Measurements from ENCODE around the gene PRKAG2.

Gene PRKAG2

DNA sequence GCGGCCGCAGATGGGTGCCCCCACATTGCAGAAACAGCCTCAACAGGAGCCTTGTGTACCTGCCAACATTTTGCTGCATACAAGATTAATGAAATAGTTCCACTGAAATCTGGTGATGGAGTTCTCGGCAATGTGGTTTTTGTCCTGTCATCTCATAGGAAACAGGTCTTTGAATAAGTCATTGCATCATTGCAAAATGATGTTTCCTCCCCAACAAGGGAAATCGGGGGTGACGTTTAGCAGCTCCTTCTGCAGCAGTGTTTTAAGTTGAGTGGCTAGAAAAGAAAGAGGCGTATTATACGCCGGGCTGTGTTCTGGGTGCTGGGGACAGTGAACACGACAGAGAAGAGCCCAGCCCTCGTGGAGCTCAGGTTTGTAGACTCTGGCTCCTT lies 177.0 kb downstream of the PRKAG2 start:
- DNase-seq (ENCODE audit: low read depth in 2 of 3, low spot score in 2 of 3): no peak

DNA sequence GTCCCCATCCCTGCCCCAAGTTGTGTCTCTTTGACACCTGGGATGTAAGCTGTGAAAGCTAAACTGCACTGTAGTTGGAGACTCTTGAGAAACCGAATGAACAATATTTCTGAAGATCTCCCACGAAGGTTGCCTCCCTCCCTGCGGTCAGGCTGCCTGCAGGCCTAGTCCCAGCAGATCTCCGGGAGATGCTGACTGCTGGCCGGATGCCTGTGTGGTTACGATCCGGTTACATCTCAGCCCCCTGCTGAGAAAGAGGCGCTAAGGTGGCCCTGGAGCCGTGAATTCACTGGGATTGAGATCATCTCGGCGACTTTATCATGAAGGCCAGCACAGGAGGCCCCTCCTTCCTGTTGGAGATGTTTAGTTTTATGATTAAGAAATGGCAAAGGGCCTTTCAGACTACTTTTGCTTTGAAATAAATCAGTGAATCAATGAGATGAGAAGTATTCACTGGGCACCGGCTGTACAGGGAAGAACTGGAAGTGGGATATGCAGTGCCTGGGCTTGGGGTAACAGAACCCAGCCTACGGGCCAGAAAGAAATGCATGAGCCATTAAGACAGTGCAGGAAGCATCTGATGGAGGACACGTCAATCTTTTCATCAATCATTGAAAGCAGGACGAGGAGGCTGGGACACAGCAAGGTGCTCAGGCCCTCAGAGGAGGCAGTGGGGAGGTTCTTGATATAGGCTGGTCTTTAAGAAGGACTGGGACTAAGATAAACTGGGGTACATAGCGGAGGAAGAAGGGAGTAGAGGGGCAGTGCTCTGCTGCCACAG lies 177.6 kb downstream of the PRKAG2 start:
- DNase-seq (ENCODE audit: low read depth in 2 of 3, low spot score in 2 of 3): no peak

DNA sequence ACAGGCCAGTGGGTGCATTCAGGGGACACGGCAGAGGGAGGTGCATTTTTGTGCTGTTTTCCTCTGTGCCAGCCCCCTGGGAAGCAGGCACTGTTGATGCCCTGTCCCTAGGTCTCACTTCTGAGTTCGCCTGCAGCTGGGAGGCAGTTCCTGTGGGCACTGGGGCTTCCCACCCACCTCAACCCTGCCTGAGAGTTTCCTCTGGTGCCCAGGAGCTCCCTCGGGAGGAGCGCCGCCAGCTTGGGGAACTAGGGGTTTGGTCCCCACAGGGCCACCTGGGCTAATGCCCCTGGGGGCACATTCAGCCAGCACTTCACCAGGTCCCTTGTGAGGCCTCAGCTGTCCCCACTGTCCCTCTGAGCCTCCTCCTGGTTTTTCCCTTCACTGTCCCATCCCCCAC lies 179.0 kb downstream of the PRKAG2 start:
- DNase-seq (ENCODE audit: low read depth in 2 of 3, low spot score in 2 of 3): no peak

DNA sequence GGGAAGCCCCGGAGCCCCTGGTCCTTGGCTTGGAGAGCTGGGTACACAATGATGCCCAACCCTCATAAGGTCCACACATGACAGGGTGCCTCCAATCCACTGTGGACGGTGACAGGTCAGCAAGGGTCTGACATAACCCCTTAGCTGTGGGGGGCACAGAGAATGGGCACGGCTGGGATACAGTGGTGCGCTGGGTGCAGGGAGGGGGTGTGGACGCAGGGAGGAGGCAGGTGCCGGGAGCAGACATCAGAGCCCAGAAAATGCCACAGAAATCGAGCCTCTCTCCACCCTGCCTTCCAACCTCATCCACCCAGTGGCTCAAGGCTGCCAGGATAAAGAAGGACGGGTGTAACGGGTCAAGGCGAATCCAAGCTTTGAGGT lies 179.4 kb downstream of the PRKAG2 start:
- no peak for DNase-seq (ENCODE audit: low read depth in 2 of 3, low spot score in 2 of 3)

DNA sequence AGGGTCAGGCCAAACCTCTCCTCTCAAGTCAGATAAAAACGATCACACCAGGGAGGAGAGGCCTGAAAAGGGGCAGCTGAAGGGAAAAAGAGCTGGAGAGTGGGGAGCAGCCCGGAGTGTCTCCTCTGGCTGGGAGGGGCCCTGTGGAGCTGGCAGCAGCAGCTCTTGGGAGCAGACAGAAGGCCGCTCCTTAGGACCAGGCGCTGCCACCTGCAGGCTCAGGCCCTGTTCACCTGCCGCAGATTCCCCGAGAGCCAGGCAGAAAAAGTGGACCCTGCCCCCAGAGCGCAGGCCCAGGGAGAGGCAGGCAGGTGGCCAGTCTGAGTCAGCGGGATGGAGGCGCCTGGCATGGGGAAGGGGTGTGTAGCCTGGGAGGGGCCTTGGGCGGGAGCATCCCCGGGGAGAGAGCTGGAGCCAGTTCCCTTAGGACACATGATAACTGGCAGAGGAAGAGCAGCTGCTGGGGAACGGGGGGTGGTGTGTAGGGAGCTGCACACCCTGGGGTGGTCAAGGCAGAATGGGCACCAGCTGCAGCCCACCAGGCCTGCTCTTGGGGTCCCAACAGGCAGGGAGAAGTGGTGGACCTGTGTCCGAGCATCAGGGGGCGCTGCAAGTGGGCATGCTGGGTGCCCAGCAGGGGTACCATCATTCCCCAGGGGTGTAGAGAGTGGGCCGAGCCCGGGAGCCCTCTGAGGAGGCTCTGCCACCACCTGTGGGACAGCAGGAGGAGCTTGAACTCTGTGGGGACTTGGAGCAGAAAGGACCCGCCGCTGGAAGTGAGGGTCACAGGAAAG lies 180.0 kb downstream of the PRKAG2 start:
- DNase-seq (ENCODE audit: low read depth in 2 of 3, low spot score in 2 of 3): no peak

DNA sequence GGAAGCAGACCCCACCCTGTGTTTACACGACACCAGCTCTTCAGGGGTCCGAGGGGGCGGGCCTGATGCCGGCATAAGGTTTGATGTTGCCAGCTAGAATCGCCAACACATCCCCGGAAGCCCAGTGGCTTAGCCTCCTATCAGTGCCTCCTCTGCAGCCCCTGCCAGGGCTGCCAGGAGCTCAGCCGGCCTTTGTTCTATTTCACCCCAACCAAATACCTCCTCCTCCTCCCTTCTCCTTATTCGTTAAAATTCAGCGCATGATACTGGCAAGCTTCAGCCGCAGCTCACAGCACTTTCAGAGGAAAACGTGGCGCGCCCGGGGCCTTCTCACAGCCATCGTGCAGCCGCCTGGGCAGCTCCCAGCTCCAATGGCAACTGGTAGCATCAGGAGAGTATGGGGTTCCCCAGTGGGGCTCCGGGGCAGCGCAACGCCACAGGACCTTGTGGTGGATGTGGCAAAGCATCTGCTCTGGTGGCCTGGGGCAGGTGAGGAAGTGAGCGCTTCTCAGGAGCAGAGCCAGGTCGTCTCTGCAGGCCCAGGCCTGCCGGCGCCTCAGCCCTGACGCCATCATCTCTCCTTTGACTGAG lies 180.9 kb downstream of the PRKAG2 start:
- DNase-seq (ENCODE audit: low read depth in 2 of 3, low spot score in 2 of 3): no peak

DNA sequence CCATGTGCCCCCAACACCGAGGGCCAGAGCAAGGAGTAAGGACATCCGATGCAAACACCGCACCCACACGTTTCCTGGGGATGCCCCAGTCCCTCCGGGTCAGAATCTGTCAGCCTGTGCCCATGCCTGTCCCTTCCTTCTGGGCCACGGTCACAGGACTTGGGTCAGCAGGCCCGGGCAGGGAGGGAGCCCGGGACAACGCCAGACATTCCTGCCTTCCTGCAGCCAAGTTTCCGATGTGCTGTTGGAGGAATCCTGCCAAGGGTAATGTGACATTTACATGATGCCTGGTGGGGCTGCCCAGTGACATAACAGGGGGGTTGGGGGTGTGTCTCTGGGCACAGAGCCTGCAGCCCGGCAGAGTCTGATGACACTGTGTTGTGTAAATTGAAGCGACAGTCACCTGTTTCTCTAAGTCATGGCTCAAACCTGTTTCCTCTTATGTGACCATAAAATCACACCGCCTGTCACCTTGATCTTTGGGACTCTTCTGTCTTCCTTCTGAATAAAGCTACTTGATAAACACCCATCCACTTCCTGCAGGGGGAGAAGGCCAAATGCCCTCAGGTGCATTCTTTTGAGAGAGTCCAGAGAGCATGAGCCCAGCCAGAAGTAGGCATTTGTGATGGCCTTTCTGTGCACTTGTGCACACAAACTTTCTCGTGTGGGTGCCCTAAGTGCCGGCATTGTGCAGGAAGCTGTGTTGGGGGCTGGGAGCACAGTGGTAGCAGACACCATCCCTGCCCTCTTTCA lies 181.9 kb downstream of the PRKAG2 start:
- no peak for DNase-seq (ENCODE audit: low read depth in 2 of 3, low spot score in 2 of 3)

DNA sequence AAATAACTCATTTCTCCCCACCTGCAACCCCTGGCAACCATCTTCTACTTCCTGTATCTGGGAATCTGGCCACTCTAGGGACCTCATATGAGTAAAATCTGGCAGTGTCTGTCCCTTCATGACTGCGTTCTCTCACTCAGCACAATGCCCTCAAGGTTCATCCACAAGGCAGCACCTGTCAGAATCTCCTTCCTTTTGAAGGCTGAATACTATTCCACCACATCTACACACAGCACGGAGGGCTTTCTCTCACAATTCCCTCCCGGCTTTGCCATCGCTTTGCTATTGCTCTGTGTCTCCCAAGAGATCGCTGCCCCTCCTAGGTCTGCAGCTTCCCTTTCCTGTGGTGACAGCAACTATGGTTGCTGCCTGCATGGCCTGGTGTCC lies 182.5 kb downstream of the PRKAG2 start:
- no peak for DNase-seq (ENCODE audit: low read depth in 2 of 3, low spot score in 2 of 3)

DNA sequence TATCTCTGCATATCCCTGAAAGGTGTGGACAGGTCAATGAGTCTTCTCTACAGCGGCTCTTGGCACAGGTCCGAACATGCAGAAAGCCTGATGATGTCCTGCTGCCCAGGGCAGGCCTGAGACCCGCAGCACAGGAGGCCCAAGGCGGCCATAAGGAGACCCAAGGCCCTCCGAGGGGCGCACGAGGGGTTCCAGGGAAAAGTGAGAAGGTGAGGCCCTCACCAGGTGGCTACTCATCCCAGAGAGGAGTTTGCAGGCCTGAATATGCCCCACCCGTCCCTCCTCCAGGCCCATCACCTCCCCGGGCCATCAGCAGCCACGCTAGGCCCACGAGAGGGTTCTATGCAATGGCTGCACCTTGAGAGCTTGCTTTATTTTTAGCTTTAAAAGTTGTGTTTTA lies 183.8 kb downstream of the PRKAG2 start:
- no peak for DNase-seq (ENCODE audit: low read depth in 2 of 3, low spot score in 2 of 3)

DNA sequence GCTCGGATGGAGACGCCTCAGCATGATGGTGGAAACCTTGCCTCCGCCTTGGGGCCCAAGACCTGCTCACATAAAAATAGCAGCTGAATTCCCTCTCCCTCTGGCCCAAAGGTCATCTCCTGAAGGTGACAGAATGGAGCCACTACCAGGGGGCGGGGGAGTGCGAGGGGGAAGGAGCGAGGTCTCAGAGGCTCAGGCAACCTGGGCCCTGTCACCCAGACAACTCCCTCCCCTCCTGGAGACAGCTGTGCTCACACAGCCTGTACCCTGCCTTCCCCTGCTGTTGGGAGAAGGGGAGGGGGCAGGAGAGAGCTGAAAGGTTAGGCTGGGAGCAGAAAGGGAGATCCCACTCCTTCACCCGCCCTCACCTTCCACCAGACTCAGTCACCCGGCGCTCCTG lies 184.2 kb downstream of the PRKAG2 start:
- DNase-seq (ENCODE audit: low read depth in 2 of 3, low spot score in 2 of 3): no peak

DNA sequence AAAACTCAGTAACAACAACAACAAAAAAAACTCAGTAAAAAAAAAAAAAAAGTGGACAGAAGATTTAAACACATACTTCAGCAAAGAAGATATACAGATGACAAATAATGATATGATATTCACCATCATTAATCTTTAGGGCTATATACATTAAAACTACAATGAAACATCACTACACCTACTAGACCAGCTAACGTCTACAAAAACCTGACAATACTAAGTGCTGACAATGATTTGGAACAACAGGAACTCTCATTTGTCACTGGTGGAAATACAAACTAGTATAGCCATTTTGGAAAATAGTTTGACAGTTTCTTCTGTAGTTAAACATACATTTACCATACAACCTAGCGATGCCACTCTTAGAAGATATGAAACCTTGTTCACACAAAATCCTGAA lies 185.5 kb downstream of the PRKAG2 start:
- DNase-seq (ENCODE audit: low read depth in 2 of 3, low spot score in 2 of 3): no peak

DNA sequence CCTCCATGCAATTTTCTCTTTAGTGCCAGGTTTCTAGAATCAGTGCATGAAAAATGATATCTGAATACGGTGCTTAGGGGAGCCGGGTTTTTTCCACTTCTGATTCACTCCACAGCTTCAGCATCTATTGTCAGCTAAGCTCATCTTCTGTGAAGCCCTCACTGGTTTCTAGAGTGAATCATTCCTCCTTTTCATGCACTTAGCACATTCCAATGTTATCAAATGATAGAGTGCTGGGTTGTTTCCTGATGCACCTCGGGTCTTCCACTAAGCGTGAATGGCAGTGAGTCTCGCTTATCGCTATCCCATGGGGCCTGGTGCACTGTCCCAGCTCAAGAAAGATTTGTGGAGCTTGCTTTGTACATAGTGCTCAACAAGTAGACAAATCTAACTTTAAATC lies 186.3 kb downstream of the PRKAG2 start:
- no peak for DNase-seq (ENCODE audit: low read depth in 2 of 3, low spot score in 2 of 3)

DNA sequence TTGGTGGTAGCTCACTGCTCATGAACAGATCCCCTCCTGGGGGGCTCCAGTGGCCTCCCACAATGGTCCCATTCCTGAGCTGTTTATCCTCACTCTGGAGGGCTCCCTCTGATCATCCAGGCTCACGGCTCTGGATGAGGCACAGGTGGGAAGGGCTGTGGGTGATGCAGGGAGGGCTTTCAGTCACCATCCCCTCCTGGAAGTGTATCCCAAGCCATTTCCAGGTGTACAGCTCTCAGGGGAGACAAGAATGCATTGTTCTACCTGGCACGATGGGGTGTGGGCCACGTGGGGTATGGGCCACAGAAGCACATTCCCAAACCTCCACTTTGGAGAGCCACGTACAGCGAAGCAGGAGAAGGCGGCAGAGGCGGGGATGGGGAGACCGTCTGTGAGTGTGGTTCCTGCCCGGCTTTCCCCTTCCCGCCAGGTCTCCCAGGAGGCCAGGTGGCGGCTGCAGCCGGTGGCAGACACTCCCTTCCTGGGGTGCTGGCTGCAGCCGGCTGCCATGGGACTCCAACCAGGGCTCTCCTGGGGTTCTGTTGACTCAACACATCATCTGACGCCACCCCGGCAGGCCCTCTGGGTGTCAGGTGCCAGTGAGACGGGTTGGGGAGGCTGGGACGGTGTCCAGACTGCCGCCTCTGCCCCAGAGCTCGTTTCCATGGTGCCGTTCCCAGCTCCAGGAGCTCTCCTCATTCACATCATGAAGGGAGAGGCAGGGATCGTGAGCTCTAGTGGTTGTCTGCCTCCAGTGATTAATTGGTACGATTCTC lies 187.5 kb downstream of the PRKAG2 start:
- DNase-seq (ENCODE audit: low read depth in 2 of 3, low spot score in 2 of 3): no peak

DNA sequence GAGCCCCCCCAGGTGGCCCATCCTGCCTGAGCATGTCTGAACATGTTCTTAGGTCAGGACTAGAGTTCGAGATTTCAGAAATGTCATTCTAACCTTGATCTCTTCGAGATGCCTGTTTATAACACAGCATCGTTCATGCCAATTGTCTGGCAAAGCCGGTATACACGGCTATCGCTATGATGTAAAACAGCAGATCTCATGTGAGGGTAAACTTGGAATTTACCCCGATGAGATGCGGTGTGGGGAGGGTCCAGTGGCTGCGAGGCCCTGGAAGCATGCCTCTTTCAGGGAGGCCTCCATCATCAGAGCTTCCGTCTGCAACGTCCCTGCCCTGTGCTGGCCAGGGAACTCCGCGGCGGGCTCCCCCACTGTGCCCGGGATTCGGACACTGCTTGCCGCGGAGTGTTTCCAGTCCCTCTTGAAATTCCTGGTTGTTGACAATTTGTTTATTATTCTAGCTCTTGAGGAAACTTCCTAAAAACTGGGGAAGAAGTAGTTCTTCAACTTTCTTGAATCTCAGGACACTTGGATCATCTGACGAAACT lies 188.6 kb downstream of the PRKAG2 start:
- no peak for DNase-seq (ENCODE audit: low read depth in 2 of 3, low spot score in 2 of 3)

DNA sequence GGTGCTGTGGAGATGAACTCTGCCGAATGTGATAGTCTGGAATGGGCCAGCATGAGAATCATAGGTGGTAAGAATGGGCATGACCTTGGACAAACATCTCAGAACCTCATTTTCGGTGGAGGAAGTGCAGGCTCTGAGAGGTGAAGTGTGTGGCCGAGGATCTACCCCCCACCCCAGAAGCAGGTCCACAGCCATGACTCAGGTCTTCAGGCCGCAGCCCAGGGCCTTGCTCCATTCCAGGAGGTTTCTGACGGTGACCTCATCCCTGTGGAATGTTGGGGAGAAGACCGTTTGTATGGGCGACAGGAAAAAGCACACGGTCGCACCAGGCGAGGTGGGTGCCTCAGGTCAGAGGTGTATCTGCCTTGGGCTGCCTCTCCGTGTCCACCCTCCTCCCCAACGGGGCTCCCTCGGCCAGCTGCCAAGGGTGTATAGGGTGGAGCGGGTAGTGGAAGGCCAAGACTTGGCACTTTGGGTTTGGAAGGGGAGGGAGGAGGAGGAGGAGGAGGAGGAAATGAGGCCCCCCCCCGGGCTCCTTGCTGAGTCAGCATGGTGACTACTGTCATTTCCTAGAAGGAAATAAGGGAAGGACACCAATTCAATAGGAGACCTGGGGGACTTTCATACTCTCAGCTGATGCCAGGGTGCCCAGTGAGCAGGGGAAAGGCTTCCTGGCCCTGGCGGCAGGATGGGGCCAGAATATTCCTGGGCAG lies 189.2 kb downstream of the PRKAG2 start:
- no peak for DNase-seq (ENCODE audit: low read depth in 2 of 3, low spot score in 2 of 3)

DNA sequence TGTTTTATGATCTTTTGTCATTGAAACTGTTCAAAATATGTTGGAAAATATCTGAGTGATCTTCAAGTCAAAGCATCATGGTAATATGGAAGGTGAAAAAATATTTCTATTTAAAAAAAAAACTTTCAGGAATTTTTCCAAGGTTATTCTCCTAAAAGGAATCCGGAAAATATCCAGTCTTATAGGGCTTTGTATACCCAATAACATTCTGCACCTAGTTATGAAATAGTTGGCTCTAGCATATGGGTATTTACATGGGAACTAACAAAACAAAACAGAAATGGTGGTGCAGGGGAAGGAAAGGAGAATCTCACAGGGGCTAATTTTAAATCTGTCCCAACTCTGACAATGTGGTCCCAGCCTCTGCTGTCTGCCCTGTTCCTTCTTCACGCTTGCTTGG lies 190.1 kb downstream of the PRKAG2 start:
- DNase-seq (ENCODE audit: low read depth in 2 of 3, low spot score in 2 of 3): no peak

DNA sequence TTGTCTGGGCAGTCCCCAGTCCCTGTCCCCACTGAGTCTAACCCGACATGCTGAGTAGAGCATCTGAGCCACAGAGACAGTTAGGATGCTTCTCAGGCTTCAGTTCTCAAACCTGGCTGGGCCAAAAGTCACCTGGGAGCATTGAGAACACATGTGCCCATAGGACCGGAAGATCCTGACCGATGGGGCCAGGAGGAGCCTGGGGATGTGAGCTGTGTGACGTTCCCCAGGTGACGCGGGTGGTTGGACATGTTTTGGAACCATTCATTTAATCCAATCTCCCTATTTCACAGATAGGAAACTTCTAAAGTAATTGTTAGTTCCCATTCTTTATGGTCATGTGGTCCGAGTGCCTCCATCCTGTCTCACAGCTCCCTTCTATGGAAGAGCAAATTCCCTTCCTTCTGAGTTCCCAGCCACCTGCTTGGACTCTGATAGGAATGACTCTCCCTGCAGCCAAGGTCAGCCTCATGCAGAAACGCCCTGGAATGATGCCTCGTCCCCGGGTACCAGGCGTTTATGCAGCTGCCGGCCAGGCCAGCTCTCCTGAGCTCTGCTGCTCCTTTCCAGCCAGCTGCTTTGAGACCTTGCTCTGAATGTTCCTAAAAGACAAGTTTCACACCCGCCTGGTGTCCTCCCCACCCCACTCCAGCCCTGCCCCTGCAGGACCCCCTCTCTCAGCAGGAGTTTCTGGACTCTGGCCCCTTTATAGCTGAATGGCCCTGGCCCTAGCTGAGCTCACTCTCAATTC lies 190.7 kb downstream of the PRKAG2 start:
- DNase-seq (ENCODE audit: low read depth in 2 of 3, low spot score in 2 of 3): no peak

DNA sequence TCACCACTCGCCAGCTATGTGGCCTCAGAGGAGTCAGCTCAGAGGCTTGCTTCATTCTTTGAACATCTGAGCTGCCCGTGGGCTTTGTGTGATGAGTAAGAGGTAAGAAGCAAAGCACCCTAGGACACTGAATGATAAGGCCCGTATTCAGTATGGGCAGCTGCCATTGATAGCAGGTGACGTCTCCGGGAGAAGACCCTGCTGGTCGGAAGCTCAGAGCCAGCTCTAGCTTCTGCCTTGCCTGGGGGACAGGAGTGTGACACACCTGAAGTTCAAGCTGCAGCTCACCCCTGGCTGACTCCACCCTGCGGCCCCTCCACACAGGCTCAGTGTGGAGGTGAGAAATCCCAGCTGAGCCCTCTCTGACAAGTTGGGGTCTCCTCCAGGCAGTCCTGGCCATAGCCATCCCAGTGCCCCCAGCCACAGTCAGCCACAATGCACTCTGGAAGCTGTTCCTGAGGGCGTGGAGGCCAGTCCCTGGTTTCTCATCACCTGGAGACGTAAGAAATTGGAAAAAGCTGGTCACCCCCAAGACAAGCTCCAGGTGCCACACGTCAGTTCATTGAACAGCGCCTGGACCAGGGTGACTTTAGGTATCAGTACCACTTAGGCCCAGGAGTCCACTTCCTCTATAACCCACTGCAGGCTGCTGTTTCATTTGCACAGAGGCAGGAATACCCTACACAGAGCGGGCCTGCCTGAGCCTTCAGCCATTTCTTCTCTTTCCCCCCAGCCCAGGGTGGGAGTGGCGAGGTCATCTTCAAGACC lies 192.3 kb downstream of the PRKAG2 start:
- no peak for DNase-seq (ENCODE audit: low read depth in 2 of 3, low spot score in 2 of 3)

Measured in activated CD8-positive, alpha-beta memory T cell treated with anti-CD3 and anti-CD28 coated beads for 48 hours (primary cell).